GM18520 (cell line): ENCODE results near the gene MDGA2.

Experiments
- ATAC-seq: cut with Tn5 transposase; IDR thresholded peaks from one replicate; pipeline ENCODE4 v1.9.1; 2021; ENCODE audit not compliant: unreplicated experiment

MDGA2 gene

DNA sequence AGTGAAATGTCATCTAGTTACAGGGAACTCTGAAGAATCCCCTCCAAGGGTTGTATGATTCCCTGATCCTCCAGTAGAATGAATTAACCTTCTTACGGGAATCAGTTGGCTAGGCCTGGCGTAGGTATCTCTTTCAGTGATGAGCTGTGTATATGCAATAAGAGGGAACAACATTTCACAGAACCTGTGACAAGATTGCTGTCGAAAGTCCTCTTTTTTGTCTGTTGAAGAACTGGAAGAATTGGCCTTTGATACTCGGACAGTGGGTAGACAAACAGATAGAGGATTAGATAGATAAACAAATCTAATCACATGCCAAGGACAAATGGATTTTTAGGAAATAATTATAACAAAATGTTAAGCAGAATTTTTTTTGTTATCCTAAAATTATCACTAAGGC is 184.6 kb downstream of the MDGA2 start:
- no peak for ATAC-seq

DNA sequence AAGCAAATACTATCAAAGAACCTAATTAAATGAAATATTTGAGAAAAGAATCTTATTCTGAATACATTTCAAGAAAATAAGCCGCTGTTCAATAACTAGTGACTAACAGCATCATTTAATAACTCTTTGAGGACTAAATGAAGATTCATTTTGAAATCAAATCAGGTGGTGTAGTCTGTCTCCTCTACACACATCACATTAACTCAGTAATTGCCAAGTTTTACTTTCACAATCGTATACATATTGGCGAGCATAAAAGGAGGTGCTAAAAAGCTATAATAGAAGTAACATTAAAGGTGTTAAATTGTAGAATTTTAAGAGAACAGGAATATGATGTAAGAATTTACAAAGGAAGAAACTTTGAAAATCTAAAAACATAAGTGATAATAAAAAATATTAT is 185.1 kb downstream of the MDGA2 start:
- ATAC-seq, result no peak

DNA sequence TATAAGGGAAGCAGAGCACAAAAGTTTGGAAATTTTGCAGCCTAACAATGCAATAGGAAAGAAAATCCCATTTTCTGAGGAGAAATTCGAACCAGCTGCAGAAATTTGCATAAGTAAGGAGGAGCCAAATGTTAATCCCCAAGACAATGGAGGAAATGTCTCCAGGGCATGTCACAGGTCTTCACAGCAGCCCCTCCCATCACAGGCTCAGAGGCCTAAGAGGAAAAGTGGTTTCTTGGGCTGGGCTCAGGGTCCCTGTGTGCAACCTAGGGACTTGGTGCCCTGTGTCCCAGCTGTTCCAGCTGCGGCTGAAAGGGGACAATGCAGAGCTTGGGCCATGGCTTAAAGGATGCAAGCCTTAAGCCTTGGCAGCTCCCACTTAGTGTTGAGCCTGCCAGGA is 190.0 kb downstream of the MDGA2 start:
- ATAC-seq, result no peak

DNA sequence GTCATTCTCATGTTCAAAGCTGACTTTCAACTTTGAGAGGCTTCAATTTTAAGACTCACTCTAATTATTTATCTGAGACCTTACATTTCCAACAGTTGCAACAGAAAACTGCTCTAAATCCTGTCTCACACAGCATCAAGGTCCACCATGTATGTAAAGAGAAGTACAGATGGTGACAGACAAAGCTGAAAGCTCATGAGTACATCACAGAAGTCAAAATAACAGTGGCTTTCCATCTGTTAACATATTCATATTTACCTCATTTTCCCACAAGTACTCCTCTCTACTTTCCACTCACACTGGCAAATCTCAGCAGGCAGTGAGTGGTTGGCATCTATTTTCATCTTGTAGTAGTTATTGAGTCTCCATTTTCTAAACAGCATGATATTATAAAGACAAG is 192.0 kb downstream of the MDGA2 start:
- ATAC-seq, result no peak

DNA sequence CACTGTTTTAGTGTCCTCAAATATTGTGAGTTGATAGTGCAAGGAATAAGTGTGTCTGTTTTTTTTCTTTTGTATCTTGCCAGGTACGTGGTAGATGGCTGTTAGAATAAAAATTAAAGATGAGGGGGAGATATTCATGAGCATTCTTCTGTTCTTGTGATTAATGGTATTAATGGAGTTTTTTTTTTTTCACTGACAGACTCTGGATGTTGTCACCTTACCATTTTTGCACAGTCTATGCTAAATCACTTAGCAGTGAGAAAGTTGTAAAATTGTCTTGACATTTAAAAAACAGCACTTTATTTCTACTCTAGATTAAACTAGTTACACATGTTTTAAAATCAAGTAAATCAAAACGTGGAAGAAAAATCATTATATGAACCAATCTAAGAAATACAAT is 204.3 kb downstream of the MDGA2 start:
- ATAC-seq, result no peak

DNA sequence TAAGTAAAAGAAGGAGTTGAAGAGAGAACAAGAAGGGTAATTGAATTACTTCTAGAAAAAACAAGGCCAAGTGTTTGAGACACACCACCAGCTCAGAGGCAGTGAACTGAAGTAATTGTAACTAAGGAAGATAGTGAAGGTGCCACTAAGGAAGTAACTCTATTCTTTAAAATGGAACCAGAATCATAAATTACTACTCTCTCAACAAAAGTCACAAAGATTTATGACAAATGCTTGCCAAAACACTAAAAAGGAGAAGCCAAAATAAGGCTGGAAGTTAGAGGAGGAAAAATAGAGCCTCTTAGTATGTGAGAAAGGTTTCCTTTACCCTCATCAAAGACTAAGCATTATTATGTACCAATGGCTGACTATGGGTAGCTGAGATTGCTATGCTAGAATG is 208.5 kb downstream of the MDGA2 start:
- no peak for ATAC-seq

DNA sequence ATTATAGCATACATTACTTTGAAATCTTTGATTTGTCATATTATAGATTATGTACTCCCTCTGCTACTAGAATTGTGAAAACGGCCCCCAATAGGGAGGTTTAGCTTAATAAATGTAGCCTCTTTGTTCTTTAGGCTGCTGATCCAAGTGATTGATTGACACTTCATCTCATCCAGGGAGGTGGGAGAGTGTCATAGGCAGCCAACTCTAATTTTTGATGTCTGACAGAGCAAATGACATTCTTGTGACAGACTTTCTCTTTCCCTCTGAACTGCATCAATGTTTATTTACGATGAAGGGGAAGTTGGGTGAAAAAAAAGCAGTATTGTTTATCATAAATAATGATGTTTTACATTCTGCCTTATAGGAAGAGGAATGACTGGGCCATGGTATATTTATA is 221.4 kb downstream of the MDGA2 start:
- no peak for ATAC-seq

DNA sequence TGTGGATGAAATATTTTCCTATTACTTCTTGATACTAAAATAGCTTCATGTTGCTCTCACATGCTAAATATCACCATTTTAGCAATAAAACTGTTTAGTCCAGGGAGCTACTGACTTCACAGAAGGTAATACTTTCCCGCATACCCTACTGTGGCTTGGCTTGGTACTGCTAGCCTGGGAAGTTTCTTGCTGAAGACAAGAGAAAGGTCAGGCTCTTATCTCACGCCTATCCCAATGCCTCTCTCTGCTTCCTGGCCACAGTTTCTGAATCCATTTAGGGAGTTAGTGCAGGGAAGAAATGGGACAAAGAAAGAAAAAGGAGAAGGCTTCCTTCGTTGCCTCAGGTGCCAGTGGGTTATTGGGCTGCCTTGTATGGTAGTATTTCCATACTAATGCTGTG is 228.3 kb downstream of the MDGA2 start:
- no peak for ATAC-seq

DNA sequence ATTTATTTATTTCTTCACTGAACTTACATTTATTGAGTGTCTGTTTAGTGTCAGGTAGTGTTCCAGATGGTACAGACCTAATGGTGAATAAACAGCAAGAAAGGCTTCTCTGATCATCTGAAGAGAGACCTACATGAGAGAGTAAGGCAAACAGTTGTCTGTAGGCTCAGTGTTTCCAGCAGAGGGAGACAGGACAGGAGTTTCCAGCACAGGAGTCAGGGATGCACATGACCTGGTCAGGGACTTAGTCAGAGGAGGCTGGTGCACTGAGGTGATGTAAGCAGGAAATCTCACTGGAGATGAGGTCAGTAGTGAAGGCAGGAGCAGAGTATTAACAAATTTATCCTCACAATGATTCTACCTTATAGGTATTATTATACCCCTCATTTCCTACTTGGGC is 233.2 kb downstream of the MDGA2 start:
- no peak for ATAC-seq

DNA sequence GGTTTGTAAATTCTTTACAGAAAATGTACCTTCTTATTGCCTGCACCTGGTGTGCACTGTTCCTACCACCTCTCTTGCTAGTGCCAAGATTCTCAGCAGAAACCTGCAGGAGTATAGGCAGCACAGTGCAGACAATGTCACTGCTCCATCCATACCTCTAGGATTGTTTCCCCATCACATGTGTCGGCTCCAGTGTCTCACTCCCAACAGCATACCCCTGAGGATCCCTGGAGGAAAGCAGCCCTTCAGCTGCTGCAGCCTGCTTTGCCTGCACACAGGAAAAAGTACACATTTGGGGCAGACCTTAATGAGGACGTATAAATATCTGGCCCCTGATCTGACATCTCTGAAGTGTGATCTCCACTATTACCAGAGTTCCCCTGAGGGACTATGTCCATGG is 235.5 kb downstream of the MDGA2 start:
- no peak for ATAC-seq

DNA sequence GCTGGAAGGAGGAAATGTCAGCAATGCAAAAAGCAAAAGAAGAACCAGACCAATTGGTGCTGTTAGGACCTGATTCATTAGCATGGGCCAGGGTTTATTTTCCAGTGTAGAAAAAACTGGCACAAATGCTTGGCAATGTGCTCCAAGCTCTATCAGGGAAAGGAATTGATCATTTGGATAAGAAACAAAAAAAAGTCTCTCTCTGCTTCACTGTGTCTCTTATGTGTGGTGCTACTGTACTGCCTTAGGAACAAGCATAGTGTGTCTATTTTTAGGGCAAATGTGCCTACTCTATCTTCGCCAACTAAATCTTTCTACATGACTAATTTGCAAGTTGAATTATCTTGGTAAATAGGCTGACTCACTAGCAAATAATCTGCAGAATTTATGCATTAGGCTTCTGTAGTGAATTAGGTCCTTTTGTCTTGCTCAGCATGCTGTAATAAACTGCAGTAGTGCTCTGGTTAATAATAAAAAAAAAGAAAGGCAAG is 236.7 kb downstream of the MDGA2 start:
- no peak for ATAC-seq

DNA sequence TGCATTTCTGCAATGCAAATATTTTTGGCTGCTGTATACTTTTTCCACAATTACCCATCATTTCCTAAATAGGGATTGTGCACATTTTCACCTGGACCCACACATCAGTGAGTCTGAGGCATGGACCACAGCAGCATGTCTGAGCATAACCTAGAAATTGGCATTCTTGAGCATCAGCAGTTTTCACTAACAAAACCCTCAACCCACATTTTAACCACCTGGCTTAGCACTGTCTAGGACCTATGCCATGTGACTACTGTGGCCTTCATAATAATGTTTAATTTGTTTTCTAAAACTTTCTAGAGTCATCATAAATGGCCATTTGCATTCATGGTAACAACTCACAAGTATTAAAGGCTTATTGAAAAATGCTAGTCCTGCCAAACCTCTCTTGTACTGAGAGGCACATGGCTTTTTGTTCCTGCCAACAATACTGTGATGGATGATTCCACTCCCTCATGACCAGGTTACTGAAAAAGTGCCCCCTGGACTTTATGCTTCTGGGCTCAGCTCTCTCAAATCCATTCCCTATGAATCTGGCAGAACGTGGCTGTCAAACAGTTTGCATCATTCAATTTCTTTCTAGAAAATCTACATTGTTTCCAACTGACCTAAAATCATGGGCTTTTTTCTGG is 240.0 kb downstream of the MDGA2 start:
- no peak for ATAC-seq

DNA sequence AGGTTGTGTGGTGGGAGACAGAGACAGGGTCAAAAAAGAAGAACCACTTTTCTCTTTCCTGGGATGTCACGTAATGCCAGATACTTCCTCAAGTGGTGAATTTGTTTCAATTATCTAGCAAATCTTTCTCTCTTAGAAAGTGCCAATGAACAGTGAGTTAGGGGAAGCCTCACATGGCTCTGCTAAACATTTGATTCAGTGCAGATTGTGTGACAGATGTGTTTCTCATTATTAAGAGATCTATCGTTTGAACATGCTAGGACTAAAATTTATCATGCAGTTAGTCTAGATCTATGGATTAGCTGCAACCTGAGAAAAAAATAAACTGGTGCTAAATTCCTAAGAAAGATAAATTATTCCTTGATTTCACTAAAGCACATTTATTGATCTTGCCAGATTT is 247.8 kb downstream of the MDGA2 start:
- no peak for ATAC-seq

DNA sequence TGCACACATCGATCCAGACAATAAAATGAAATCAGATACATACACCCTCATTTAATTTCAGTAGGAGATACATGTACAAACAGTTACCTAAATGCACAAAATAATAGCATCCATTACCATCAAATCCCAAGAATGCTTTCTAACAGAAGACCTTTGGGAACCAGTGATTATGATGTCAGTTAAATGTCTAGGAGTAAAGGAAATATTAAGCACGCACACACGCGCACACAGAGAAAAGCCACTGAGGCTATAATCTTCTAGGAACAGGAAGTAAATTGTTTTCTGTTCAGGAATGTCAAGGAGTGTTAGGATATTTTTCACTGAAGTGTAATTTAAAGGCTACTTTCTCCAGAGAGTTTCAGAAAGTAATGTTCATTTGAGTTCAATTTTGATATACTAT is 250.1 kb downstream of the MDGA2 start:
- no peak for ATAC-seq

DNA sequence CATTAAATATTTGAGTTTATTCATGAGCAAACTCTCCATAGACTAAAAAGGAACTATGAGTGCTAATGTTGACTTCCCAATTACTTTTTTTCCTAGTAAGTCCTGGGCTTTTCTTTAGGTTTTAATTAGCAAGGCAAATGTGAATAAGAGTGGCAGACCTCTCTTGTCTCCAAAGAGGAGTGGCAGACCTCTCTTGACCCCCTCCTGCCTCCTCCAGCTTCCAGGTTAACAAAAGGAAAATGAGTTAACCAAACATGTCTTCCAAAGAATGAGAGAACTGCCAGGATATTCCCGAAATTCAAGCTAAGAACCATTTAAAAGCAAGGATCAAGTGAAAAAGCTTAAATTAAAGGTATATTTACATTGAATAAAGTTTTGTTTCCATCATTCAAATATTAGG is 253.2 kb downstream of the MDGA2 start:
- ATAC-seq, result no peak

DNA sequence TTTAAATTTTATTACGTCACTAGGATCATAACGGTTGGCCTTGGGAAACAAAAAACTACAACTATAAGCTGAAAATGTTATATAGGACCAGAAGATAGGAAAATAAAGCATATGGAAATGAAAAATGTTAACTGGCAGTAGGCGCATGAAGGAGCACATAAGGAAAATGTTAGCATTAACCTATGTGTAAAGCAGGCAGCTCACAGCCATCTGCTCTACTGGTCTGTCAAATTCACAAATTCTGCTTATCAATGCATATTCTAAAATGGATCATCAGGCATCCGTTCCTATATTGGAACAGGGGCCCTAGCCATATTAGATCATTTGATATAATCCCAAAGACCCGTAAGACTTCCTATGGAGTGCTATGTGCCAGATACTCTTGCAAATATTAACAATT is 263.9 kb downstream of the MDGA2 start:
- ATAC-seq, result no peak

DNA sequence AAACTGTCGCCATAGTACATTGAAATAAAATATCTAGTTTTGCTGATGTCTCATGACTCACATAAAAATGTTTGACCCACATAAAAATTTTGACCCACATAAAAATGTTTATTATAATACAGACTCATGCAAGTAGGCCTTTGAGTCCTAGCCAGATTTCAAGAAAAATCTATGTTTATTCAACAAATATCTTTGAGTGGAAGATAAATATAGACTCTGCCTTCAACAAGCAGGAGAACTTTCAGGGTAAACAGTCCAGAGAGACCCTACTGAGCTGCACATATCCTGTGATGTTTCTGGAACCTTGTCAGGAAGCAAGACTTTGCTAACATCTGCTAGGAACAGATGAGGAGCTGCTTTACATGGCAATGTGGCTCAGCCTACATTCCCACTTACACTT is 283.1 kb downstream of the MDGA2 start:
- ATAC-seq, result no peak

DNA sequence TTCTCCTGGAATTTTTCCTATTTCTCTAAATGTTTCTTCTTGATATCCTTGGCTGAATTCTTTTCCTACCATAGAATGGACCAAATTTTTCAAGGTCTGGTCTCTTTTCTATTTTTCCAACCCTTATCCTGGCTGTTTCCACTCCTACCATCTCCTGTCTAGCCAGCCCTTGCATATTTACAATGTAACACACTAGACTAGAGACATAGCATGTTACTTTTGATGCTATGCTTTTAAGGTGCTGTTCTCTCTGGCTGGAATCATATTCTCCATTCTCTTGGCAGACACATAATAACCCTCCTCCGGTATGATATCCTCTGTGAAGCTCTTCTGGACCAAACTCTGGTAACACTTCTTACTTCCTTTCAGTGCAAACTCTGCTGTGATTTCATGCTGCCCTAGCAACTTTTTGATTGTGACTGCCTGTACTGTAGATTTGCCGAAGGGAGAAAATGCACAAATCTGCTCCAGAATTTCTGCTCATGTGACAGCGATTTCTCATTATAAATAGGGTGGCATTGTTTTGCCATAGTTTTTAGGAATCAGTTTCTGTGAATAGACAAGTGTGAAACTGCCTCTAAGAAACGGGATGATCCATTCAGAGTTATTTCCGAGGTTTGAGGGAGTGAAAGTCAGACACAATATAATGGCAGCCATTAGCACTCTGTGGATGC is 284.4 kb downstream of the MDGA2 start:
- no peak for ATAC-seq

DNA sequence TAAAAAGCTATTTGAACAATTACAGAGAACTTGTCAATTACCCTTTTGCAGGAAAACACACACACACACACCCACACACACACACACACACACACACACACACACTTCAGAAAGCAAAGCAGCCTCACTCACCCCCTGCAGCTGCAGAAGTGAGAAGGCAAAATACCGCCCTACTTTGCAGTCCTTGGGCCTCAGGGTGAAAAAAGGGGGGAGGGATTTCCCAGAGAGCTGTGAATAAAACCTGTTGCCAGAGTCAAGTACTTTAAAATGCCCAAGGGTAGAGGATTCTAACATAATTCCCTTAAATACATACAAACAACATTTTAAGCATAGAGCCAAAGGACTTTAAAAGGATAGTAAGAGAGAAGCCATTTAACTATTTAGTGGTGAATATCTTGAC is 285.9 kb downstream of the MDGA2 start:
- ATAC-seq, result no peak

DNA sequence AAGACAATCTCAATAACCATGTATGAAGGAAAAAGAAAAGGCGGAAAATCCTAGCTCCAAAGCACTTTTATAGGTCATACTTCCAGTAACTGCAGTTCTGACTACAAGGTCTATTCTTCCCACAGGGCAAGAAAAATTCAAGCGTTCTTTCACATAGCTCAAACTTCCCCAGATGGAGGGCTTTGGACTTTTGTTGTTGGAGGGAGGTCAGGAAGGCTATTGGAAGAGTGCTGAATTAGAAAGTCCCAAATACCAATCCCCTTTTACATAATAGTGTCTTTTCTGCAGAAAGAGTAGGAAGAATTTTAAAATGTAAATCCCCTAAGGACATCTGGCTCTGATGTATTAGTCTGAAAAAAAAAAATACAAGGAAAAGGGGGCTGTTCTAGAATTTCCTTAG is 309.4 kb downstream of the MDGA2 start:
- no peak for ATAC-seq

DNA sequence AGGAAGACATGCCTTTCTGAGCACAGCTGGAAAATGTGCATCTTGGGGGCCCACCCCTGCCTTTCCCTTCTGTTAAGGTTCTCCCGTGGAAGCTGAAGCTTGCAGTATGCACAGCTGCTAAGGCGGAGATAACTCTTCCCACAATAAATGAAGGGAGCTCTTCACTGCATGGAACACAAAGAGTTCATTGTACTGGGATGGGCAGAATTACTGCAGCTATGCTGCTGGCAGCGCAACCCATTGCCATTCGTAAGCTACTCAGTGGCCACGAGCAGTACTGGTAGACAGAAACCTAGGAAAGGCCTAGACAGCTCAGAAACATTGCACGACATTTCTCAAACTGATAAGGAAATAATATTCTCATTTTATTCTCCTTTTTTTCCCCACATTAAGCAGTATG is 310.2 kb downstream of the MDGA2 start:
- no peak for ATAC-seq

DNA sequence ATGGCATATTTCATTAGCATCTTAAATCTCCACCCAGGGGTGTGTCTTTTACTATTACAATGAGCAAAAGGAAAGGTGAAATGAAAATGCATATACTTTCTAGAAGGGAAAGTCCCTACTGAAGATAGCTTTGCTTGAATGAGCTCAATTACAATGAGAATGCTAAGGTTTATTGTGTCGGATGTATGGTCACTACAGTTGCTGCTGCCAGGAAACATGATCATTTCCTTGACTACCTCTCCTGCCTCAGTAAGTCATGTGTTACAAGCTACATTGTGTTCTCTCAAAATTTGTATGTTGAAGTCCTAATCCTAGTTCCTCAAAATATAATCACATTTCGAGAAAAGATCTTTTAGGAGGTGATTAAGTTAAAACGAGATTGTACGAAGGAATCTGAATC is 322.2 kb downstream of the MDGA2 start:
- ATAC-seq, result no peak

DNA sequence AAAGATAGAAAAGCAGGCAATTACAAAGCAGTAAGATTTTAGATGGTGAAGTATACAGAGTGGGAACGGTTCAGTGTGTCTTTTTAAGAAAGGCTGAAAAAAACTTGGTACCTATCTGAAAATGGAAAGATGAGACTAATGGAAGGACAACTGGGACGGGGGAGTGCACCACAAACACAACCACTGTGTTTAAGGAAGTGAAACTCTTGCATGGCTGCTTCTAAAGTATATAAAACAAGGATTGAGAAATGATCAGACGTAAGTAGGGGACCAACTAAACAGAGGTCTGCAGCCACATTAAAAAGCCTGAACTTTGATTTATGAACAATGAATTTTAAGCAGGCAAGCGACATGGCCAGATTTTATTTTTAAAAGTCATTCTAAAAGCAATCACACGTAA is 328.6 kb downstream of the MDGA2 start:
- no peak for ATAC-seq
